HepG2 (cell line): ENCODE measurements around the gene GDF7. TPM values are rescaled to one million over a fixed set of nuclear protein-coding genes. Genes with fewer than 3 reads are reported as not detected.

Source experiments
- BRCA1 ChIP-seq: sonication (generic); formaldehyde crosslinking; IDR thresholded peaks from 2 replicates; pipeline ENCODE4 v1.4.0; 2020; ENCODE audit warnings: missing genetic modification reagents
- CENPX ChIP-seq: sonication (generic); formaldehyde crosslinking; IDR thresholded peaks from 2 replicates; pipeline ENCODE4 v1.9.0; 2021; ENCODE audit warnings: mild to moderate bottlenecking, missing genetic modification reagents, moderate library complexity
- GATAD2A ChIP-seq: IDR thresholded peaks from 2 replicates; pipeline ENCODE4 v1.6.1; 2016
- GZF1 ChIP-seq: sonication (generic); formaldehyde crosslinking; IDR thresholded peaks from 2 replicates; pipeline ENCODE4 v1.5.1; 2020; ENCODE audit warnings: mild to moderate bottlenecking, missing genetic modification reagents
- ISL2 ChIP-seq: sonication (generic); formaldehyde crosslinking; IDR thresholded peaks from 2 replicates; pipeline ENCODE4 v1.5.0; 2020; ENCODE audit warnings: missing genetic modification reagents
- NR2C2 ChIP-seq: sonication (generic); formaldehyde crosslinking; IDR thresholded peaks from 2 replicates; pipeline ENCODE4 v1.4.0; 2020; ENCODE audit warnings: missing genetic modification reagents, mild to moderate bottlenecking, moderate library complexity, borderline replicate concordance
- NR3C1 ChIP-seq: sonication (generic); formaldehyde crosslinking; IDR thresholded peaks from 2 replicates; pipeline ENCODE4 v1.4.0; 2020; ENCODE audit warnings: missing genetic modification reagents
- SMARCE1 ChIP-seq: fragments of 450-650 bp; IDR thresholded peaks from 2 replicates; pipeline ENCODE4 v1.6.1; 2017; ENCODE audit warnings: borderline replicate concordance
- SOX13 ChIP-seq, 3 experiments: fragments of 450-650 bp in 1 of 3; sonication (generic) in 1 of 3; formaldehyde crosslinking in 1 of 3; IDR thresholded peaks in 2 of 3; conservative IDR thresholded peaks in 1 of 3; 2 replicates each; pipeline versions ENCODE4 v1.5.0 to v1.6.1; 2016 to 2020; ENCODE audit warnings: antibody characterized with exemption in 1 of 3, mild to moderate bottlenecking in 1 of 3, missing compliant biosample characterization in 1 of 3, missing genetic modification reagents in 1 of 3, moderate library complexity in 1 of 3
- TOE1 ChIP-seq: sonication (generic); formaldehyde crosslinking; IDR thresholded peaks from 2 replicates; pipeline ENCODE4 v1.4.0; 2020; ENCODE audit warnings: mild to moderate bottlenecking, missing genetic modification reagents
- TP53 ChIP-seq: sonication (generic); formaldehyde crosslinking; conservative IDR thresholded peaks from 2 replicates; pipeline ENCODE4 v1.4.0; 2020; ENCODE audit warnings: missing genetic modification reagents
- ZBED4 ChIP-seq: sonication (generic); formaldehyde crosslinking; IDR thresholded peaks from 2 replicates; pipeline ENCODE4 v1.4.0; 2020; ENCODE audit warnings: missing genetic modification reagents, borderline replicate concordance
- ZBTB49 ChIP-seq: sonication (generic); formaldehyde crosslinking; IDR thresholded peaks from 2 replicates; pipeline ENCODE4 v1.4.0; 2020; ENCODE audit warnings: missing genetic modification reagents, borderline replicate concordance
- ZNF264 ChIP-seq: sonication (generic); formaldehyde crosslinking; IDR thresholded peaks from 2 replicates; pipeline ENCODE4 v1.4.0; 2020; ENCODE audit warnings: missing genetic modification reagents
- ZNF276 ChIP-seq: sonication (generic); formaldehyde crosslinking; IDR thresholded peaks from 2 replicates; pipeline ENCODE4 v1.4.0; 2020; ENCODE audit warnings: mild to moderate bottlenecking, low read depth, missing genetic modification reagents
- ZNF441 ChIP-seq: sonication (generic); formaldehyde crosslinking; IDR thresholded peaks from 2 replicates; pipeline ENCODE4 v1.7.0; 2021; ENCODE audit warnings: missing genetic modification reagents, borderline replicate concordance
- ZNF550 ChIP-seq: sonication (generic); formaldehyde crosslinking; IDR thresholded peaks from 2 replicates; pipeline ENCODE4 v1.4.0; 2020; ENCODE audit warnings: mild to moderate bottlenecking, missing genetic modification reagents, borderline replicate concordance
- ZNF713 ChIP-seq: sonication (generic); formaldehyde crosslinking; IDR thresholded peaks from 2 replicates; pipeline ENCODE4 v1.4.0; 2020; ENCODE audit warnings: mild to moderate bottlenecking, missing genetic modification reagents
- ZNF800 ChIP-seq: sonication (generic); formaldehyde crosslinking; IDR thresholded peaks from 2 replicates; pipeline ENCODE4 v1.4.0; 2020; ENCODE audit warnings: missing genetic modification reagents
- polyA plus RNA-seq, 8 experiments: library from polyadenylated mRNA; depleted of rRNA in 3 of 8; stranded (reverse) in 7 of 8; unstranded in 1 of 8; fragments of >200 nt; fragmentation: Illumina TruSeq in 4 of 8; extraction: Trizol in 4 of 8; gene quantifications; 2 replicates each; pipeline versions ENCODE4 v1.2.1 to v1.2.3, GENCODE V29; 2011 to 2016; ENCODE audit warnings: low read depth in 4 of 8, missing spikeins in 1 of 8, mixed read lengths in 1 of 8; ENCODE audit not compliant: insufficient read depth in 1 of 8
- total RNA-seq, 5 experiments: library from RNA; depleted of rRNA; stranded (reverse); fragments of >200 nt; fragmentation: Illumina TruSeq; extraction: Trizol; gene quantifications; 2 replicates each; pipeline ENCODE4 v1.2.3, GENCODE V29; 2016; ENCODE audit warnings: low read depth in 1 of 5

The GDF7 gene
- total and polyA plus RNA-seq, 2 of the 13 experiments (the other 11 are each of a cell fraction or from before 2014, with no cell fraction given), result 1.6 to 15.0 TPM

- TF ChIP-seq SOX13 (IDR thresholded peaks at IDR 0.05), result peak; percentile 20; the same call in 1 of the 2 replicates
- no peak for TF ChIP-seq SOX13 (CRISPR knock-in tag; conservative IDR thresholded peaks at IDR 0.05 in 1 of 2, IDR thresholded peaks at IDR 0.05 in 1 of 2)
- TF ChIP-seq NR3C1 (CRISPR knock-in tag), result no peak
- TF ChIP-seq ISL2 (CRISPR knock-in tag), result peak; percentile 8; the same call in 1 of the 2 replicates
- TF ChIP-seq NR2C2 (CRISPR knock-in tag), result 0 out of 2 replicates have a peak, but pooled peaks have one; percentile 15
- TF ChIP-seq GATAD2A, result no peak
- no peak for TF ChIP-seq TP53 (CRISPR knock-in tag)
- no peak for TF ChIP-seq SMARCE1
- TF ChIP-seq ZNF264 (CRISPR knock-in tag), result no peak
- TF ChIP-seq GZF1 (CRISPR knock-in tag), result no peak
- no peak for TF ChIP-seq ZBED4 (CRISPR knock-in tag)
- TF ChIP-seq ZNF800 (CRISPR knock-in tag), result peak; percentile 99
- TF ChIP-seq ZNF550 (CRISPR knock-in tag), result no peak
- no peak for TF ChIP-seq ZNF713 (CRISPR knock-in tag)
- TF ChIP-seq TOE1, result no peak
- no peak for TF ChIP-seq CENPX (CRISPR knock-in tag)
- no peak for TF ChIP-seq ZNF441
- no peak for TF ChIP-seq BRCA1 (CRISPR knock-in tag)
- peak; percentile 72; the same call in 1 of the 2 replicates for TF ChIP-seq ZNF276 (CRISPR knock-in tag)
- TF ChIP-seq ZBTB49, result no peak
Observed at GRCh38 chr2:20666304-20667150, at the start of gene GDF7 (continued).
